Fibroblast of pulmonary artery (primary cell): ENCODE measurements around the gene OR1N1.

ENCODE experiments used
- DNase-seq: peaks from one replicate; pipeline ENCODE4 v3.0.0-alpha.2; 2010; ENCODE audit warnings: low read depth
- H3K4me3 ChIP-seq: replicated peaks from 2 replicates; pipeline ENCODE4 v1.5.1; 2011; ENCODE audit warnings: low read depth, mild to moderate bottlenecking, control low read depth, low read length, moderate library complexity
- CTCF ChIP-seq: IDR thresholded peaks from 2 replicates; pipeline ENCODE4 v1.5.1; 2011; ENCODE audit warnings: mild to moderate bottlenecking, control low read depth, low read length, inconsistent platforms; ENCODE audit errors: missing control alignments

The OR1N1 gene, protein sequence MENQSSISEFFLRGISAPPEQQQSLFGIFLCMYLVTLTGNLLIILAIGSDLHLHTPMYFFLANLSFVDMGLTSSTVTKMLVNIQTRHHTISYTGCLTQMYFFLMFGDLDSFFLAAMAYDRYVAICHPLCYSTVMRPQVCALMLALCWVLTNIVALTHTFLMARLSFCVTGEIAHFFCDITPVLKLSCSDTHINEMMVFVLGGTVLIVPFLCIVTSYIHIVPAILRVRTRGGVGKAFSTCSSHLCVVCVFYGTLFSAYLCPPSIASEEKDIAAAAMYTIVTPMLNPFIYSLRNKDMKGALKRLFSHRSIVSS

DNA sequence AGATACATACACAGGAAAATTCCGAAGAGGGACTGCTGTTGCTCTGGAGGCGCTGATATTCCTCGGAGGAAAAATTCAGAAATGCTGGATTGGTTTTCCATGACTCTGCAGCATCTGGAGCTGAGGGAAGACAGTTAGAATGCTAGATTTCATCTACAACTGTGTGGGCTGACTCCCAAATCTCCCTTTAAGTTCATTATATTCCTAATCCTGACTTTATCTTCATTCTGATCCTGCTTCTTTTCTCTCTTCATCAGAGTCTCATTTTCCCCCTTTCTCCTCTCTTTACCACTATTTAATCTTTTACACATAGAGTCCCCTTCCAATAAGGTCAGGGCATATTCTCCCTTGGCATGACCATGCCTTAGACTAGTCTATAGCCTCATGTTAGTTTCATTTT is at the start of gene OR1N1:
Gene OR1N1 (minus strand): TSS at position 101 of the 400 bp plus-strand sequence. CDS start 0 bp downstream, at position 101.
- no peak for TF ChIP-seq CTCF
- H3K4me3 ChIP-seq, result no peak within 1 kb of the TSS
- no peak for DNase-seq

- no peak for TF ChIP-seq CTCF
- no peak overlapping the region for H3K4me3 ChIP-seq
- DNase-seq, result no peak
These were observed 45.4 kb upstream of the OR1N1 start for GRCh38 chr9:122572456-122572855.

DNA sequence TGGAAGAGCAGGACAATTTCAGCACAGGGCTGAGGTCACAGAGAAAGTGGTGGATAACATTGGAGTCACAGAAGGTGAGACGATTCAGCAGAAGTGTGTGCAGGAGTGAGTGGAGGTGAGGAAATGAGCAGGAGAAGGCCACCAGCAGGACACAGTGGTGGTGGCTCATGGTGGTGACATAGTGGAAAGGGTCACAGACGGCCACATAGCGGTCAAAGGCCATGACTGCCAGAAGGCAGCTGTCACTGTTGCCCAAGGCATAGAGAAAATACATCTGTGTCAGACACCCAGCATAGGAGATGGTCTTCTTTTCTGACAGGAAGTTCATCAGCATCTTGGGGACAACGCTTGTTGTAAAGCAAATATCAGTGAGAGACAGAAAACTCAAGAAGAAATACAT is 40.8 kb upstream of the OR1N1 start:
- TF ChIP-seq CTCF, result no peak
- no peak overlapping the region for H3K4me3 ChIP-seq
- no peak for DNase-seq

DNA sequence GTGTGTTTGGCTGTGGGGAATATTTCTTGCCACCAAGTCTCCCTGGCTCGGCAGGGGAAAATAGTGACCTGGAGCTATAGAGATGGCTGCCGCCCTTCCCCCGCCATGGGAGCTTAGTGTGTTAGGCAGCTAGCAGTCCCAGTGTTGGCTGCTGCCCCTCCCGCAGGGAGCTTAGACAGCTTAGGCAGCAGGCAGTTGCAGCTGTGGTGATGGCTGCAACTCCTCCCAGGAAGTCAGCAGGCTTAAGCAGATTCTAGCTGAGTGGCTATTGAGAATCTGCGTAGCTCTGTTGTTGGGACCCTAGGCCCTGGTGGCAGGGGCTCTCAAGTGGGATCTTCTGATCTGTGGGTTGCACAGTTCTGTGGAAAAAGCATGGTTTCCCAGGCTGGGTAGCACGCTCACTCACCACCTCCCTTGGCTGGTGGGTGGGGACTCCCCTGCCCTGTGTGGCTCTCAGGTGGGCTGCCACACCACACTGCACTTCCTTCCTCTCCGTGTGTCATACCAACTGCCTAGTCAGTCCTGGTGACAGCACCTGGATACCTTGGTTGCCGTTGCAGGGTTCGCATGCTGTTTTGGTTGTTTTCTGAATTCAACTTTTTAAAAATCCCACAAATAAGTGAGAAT is 35.2 kb upstream of the OR1N1 start:
- DNase-seq, result no peak
- no peak overlapping the region for H3K4me3 ChIP-seq
- no peak for TF ChIP-seq CTCF

GRCh38 chr9:122561446-122561845 is 34.4 kb upstream of the OR1N1 start:
- TF ChIP-seq CTCF, result no peak

DNA sequence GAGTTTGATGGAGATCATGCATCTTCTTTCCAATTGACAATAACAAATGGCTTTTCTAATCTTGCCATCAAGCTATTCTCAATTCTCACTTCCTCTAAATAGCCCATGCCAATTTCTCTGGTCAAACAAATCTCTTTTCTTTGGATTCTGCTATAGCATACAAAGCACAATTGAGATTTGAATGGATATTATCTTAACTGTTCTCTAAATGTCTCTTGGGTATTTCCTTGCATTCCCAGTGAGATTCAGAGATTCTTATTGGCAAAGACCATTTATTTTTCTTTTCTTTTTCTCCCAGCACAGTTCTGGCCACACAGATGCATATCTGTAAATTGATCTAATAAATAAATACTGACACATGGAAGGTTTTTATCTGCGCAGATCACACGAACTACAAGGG is 25.7 kb upstream of the OR1N1 start, which contains the start of gene OR1N2:
Gene OR1N2 (plus strand): TSS at position 301 of the 400 bp plus-strand sequence. CDS start 100 bp downstream, outside the sequence.
- H3K4me3 ChIP-seq, result no peak within 1 kb of the TSS
- DNase-seq, result no peak
- no peak for TF ChIP-seq CTCF

More at GRCh38 chr9:122561446-122561845, 34.4 kb upstream of the OR1N1 start:
- no peak for DNase-seq
- H3K4me3 ChIP-seq, result no peak overlapping the region
